TTC549 (cell line): Measurements from ENCODE around the gene EPG5.
"Not testable (repeated sequence)": the region's sequence is repeated elsewhere in the genome, so short reads cannot be mapped to it uniquely, and the experiment has no call there.

ENCODE experiments used
- FAIRE-seq: peaks from 2 replicates; lab custom pipeline; 2012; peaks lifted over from hg19 to GRCh38; lab: Jason Lieb, UNC

The EPG5 gene

DNA sequence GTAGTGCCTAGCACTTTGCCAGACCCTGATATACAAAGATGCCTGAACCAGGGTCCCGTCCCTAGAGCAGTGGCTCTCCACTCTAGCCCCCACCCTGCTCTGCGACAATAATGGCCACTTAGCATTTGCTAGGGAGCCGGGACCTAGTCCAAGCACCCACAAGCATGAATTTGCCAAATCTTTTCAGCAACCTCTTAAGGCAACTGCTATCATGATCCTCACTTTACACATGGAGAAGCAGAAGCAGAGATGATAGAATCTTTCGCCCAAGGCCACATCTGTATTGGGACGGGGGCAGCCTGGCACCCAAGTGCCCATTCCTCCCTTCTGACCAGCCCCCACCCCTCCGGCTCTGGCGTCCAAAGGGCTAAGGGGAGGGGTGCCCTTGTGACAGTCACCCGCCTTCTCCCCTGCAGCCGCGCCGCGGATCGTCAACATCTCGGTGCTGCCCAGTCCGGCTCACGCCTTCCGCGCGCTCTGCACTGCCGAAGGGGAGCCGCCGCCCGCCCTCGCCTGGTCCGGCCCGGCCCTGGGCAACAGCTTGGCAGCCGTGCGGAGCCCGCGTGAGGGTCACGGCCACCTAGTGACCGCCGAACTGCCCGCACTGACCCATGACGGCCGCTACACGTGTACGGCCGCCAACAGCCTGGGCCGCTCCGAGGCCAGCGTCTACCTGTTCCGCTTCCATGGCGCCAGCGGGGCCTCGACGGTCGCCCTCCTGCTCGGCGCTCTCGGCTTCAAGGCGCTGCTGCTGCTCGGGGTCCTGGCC lies 128.6 kb downstream of the EPG5 start:
- FAIRE-seq: no peak

- FAIRE-seq: no peak
Measured at GRCh38 chr18:45837283-45838070, 129.7 kb downstream of the EPG5 start.

GRCh38 chr18:45836242-45837205 lies 130.6 kb downstream of the EPG5 start:
- FAIRE-seq: no peak

DNA sequence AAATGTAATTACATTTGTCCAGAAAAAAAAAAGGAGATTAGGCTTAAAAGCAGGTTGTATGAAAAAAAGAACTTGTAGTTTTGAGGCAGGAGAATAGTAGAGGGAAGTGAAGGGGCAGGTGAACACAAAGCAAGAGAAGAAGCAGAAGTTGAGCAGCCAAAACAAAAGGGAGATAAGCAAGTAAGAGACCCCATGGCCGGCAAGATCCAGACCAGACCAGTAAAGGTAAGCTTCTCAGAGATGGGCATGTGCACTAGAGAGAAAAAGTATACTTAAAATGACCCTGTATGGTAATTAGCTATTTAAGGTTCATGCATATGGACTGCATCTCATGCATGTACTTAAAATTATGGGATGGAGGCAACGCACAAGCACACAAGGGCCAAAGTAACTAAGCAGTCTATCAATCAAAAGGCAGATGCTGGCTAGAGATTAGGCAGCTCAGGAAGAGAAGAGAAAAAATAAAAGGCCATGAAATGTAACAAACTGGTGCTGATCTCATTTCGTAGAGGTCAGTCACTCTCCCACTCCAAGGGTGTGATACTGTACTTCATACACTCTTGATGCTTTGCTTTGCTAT lies 132.0 kb downstream of the EPG5 start:
- no peak for FAIRE-seq

DNA sequence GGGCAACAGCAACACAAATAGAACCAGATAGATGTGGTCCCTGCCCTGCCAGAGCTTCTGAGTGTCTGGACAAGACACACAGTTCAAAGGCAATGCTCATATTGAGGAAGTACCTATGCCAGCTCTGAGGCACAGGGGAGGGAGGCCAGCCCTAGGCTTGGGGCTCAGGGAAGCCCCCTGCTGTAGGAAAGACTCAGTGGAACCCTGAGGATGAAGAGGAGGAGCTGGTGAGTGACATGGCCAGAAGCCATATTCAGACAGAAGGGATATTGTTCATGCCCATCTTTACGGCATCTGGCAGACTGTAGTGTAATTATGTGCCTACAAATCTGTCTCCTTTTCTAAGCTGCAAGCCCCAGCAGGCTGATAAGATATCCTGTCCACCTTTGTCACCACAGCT lies 132.8 kb downstream of the EPG5 start:
- FAIRE-seq: no peak

- no peak for FAIRE-seq
Measured at GRCh38 chr18:45833846-45834245, 133.3 kb downstream of the EPG5 start.

GRCh38 chr18:45830917-45831316 lies 136.2 kb downstream of the EPG5 start:
- no peak for FAIRE-seq

DNA sequence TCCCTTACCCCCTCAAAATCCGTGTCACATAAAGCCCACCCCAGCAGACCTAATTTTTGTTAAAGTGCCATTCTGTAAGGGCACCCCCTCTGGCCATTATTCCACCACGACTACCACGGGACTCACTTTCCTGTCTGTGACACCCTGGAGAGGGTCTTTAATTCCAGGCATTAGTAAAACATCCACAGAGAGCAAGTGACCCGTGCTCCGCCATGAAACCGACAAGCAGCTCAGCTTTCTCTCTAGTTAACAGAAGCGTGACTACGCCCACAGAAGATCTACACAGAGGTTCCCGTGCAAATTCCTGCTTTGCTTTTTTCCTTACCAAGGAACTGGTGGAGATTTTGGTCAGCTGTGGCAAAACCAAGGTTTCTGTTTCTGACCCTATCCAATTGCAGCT lies 137.3 kb downstream of the EPG5 start:
- FAIRE-seq: no peak

DNA sequence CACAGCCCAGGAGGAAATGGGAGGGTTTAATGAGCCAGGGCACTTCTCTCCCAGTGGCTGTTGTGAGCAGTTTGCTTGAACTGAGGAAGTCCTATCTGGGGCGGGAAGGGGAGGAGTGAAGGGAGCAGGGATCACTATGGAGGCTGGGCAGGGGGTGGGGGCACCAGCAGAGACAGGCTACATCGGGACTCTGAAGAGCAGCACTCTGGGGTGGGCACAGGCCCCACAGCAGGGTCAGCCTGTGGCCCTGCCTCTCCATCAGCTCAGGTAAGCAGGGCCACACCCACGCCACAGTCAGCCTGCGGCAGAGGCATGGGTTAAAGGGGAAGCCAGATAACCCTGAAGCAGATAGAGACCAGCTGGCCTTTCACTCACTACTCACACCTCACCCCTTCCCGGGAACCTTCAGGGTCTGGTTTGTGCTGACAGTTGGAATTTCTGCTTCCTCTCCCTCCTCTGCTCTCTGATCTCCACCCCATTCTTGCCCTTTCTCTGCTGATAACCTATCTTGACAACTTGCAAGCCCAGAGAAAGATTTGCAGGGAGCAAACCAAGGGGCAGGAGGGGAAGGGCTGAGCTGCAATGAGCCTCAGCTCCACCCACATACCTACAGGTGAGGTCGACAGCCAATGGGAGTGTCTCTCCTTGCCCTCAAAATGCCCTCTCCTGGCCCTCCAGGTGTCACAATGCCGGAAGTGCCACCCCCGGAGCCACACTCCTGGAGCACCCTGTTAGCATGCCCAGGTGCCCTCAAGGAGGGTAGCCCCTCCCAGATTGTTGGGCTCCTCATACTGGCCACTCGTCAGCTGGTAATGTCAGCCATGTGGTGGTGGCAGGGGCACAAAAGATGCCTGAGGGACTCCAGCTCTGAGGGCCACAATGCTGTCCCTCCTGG lies 138.0 kb downstream of the EPG5 start:
- FAIRE-seq: no peak

- FAIRE-seq: not testable (repeated sequence)
Measured at GRCh38 chr18:45826716-45827115, 140.4 kb downstream of the EPG5 start.

- FAIRE-seq: no peak
Measured at GRCh38 chr18:45826084-45826483, 141.0 kb downstream of the EPG5 start.

DNA sequence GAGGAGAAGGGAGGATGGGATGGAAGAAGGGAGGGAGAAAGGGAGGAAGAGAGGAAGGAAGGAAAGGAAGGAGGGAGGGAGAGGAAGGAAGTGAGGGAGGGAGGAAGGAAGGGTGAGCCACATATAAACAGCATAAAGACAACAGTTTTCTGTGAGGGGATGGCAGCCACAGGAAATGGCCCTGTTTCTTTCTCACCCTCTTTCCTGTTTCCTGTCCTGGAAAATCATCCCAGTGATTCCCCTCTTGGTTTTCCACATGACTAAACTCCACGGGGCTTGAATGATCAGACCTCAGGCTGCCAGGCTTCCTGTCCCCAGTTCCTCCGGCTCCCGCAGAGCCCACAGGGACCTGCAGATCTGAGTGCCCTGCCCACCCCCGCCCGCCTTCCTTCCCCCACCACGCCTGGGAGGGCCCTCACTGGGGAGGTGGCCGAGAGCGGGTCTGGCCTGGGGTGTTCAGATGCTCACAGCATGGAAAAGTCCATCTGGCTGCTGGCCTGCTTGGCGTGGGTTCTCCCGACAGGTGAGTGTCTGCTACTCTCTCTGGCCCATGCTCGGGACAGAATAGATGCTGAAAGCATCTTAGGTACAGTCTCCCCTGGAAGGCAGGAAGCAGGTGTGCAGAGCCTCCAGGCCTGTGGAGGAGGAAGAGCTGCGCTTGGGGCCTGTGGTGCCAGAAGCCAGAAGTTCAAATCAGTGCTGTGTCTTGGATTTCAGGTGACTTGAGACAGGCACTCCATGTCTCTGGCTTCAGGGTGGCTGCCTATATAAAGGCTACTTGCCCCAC lies 141.7 kb downstream of the EPG5 start, which contains the start of gene SIGLEC15:
SIGLEC15 (plus strand) TSS at position 418 of the 787 bp plus-strand sequence; CDS start at position 472, 54 bp downstream.
- FAIRE-seq: no peak

DNA sequence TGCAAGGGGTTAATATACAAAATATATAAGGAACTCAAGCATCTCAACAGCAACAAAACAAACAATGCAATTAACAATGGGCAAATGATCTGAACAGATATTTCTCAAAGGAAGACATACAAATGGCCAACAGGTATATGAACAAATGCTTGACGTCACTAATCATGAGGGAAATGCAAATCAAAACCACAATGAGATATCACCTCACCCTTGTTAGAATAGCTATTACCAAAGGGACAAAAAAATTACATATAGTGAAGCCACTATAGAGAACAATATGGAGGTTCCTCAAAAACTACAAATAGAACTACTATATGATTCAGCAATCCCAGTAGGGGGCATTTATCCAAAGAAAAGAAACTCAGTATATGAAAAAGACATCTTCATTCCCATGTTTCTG lies 145.4 kb downstream of the EPG5 start:
- FAIRE-seq: no peak

- no peak for FAIRE-seq
Measured at GRCh38 chr18:45821026-45821425, 146.1 kb downstream of the EPG5 start.

DNA sequence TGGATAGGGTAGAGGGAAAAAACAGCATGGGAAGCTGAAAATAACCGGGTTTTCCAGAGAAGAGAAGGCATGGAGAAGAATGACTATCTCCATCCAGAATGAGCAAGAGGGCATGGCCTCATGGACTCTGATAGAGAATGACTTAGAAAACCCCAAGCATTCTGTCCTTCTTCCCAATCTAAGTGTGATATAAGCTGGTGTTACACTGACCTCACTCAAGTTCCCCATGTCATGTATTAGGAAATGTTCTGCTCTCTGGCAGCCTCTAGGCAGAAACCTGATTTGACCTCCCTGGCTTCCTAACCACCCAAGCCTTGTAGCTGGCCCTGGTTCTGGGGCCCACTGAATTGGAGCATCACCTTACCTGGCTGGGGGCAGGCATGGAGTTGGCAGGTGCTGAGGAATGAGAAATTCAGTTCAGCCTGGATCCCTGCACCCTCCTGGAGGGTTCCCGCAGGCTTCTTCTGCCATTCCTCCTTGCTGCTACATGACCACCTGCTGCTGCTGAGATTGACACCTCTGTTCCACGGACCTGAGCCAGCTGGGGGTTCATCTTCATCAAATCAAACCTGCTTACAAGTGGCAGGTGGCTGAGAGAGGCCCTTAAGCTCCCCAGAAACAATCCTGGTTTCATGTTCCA lies 146.9 kb downstream of the EPG5 start:
- no peak for FAIRE-seq

DNA sequence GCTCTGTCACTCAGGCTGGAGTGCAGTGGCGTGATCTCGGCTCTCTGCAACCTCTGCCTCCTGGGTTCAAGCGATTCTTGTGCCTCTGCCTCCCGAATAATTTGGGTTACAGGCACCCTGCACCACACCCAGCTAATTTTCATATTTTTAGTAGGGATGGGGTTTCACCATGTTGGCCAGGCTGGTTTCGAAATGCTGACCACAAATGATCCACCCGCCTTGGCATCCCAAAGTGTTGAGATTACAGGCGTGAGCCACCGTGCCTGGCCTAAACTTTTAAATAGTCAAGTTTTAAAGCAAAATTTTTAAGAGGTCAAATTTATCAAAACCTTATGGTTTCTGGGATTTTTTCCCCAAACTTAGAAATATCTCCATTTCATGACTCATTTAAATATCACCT lies 148.4 kb downstream of the EPG5 start:
- FAIRE-seq: not testable (repeated sequence)

GRCh38 chr18:45817543-45817942 lies 149.6 kb downstream of the EPG5 start:
- FAIRE-seq: no peak

GRCh38 chr18:45814733-45815132 lies 152.4 kb downstream of the EPG5 start:
- not testable (repeated sequence) for FAIRE-seq

- FAIRE-seq: not testable (repeated sequence)
Measured at GRCh38 chr18:45807144-45807543, 160.0 kb downstream of the EPG5 start.

DNA sequence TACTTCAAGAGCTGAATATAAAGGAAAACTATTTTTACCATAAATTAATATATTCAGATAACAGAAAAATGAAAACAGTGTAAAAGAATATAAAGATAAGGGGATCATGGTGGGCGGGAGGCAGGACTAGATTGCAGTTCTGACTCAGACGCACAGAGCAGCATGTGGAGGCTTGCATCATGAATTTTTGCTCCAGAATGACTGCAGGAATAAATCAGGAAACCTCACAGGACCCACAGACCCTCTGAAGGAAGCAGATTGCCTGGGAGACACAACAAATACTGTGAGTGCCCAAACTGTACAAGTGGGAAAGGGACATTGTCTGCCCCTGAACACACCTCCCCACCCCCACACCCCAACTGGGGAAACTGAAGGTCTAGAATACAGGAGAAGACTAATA lies 160.9 kb downstream of the EPG5 start:
- no peak for FAIRE-seq
